PFSK-1 (cell line): ENCODE data around the gene GFOD1.

Experiments
- FOXP2 ChIP-seq: optimal IDR thresholded peaks from 2 replicates; pipeline ENCODE3; 2011; ENCODE audit warnings: borderline replicate concordance, control low read depth, inconsistent platforms; ENCODE audit not compliant: insufficient read depth; ENCODE audit errors: extremely low read length, extremely low read depth
- POLR2AphosphoS5 ChIP-seq: IDR thresholded peaks from 2 replicates; pipeline ENCODE4 v1.6.1; 2012; ENCODE audit warnings: low read depth, mild to moderate bottlenecking, control low read depth, low read length, moderate library complexity
- SIN3A ChIP-seq: IDR thresholded peaks from 2 replicates; pipeline ENCODE4 v1.6.1; 2012; ENCODE audit warnings: mild to moderate bottlenecking, low read length, moderate library complexity, borderline replicate concordance; ENCODE audit not compliant: insufficient read depth

- TF ChIP-seq SIN3A, result no peak
- no peak for TF ChIP-seq POLR2AphosphoS5
- no peak for TF ChIP-seq FOXP2
Observed at GRCh38 chr6:13473768-13474165, 13.6 kb downstream of the GFOD1 start.
